Endometrial microvascular endothelial cells (primary cell): ENCODE data around the gene CHP2. TPM values are rescaled to one million over a fixed set of nuclear protein-coding genes. Genes with fewer than 3 reads are reported as not detected.

Experiments
- in situ Hi-C: cut with HindIII; loops from 2 replicates; pipeline ENCODE4 v1.10.0; 2017; ENCODE audit warnings: low sequenced_read_pairs, low pct_unique_long_range_greater_than_20kb; ENCODE audit errors: inconsistent ontology term
- total RNA-seq: library from RNA; depleted of rRNA; stranded (reverse); fragments of >200 nt; gene quantifications from one replicate; pipeline ENCODE4 v1.2.3, GENCODE V29; 2015; ENCODE audit errors: inconsistent ontology term

Gene CHP2
- total RNA-seq, 1 donor from 2014 or later = not detected

DNA sequence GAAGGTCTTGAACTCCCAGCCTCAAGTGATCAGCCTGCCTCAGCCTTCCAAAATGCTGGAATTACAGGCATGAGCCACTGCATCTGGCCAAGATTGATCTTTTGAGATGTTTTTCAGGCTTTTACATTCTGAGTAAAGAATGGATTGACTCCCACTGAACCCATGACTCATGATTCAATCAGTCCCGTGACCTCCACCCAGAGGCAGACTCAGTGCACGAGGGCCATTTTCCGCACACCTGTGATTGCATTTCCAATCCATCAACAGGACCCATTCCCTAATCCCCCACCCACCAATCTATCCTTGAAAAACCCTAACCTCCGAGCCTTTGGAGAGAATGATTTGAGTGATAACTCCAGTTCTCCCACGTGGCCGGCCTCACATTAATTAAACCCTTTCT, 40.6 kb downstream of the CHP2 start:
- in situ Hi-C loops = no loop called here

DNA sequence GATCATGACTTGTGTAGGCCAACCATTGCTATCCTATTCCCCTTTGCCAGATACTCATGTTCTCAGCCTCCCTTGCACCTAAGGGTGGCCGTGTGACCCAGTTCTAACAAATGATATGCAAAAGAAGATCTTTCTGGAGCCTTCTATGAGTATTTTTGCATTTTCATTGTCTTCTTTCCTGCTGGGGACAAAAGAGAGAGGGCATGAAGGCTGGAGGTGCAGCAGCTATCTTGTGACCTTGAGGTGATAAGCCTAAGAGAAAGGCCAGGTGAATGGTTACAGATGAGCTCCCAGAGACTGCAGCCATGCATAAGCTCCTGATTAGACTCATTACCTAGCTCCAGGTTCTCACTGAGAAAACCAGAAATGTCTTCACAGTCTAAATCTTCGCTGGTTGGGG, 42.1 kb downstream of the CHP2 start:
- in situ Hi-C loops = no loop called here

- in situ Hi-C loops = no loop called here
Measured at GRCh38 chr16:23801378-23801777, 46.6 kb downstream of the CHP2 start.

DNA sequence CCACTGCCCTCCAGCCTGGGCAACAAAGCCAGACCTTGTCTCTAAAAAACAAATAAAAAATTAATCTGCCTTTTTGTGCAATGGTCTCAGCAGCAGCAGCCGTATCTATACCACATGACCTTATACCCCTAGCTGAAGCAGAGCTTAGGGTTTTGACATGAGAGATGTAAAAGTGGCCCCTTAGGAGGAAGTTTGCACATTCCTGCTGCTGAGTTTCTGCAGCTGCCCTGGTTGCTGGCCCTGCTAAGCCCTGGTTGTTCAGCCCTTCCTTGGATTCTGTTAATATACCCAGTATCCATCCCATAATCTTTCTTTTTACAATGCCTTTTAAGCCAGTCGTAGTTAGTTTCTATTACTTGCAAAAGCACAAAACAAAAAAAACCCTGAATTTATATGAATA, 48.0 kb downstream of the CHP2 start:
- in situ Hi-C loops = no loop called here

GRCh38 chr16:23803591-23804123, 48.8 kb downstream of the CHP2 start:
- in situ Hi-C loops = no loop called here

- in situ Hi-C loops = no loop called here
Measured at GRCh38 chr16:23807028-23807427, 52.2 kb downstream of the CHP2 start.

Other genes with a start within 250 kb of the CHP2 start
- gene GGA2, start 244.5 kb upstream of the CHP2 start, total RNA-seq = 17.7 TPM
- gene EARS2, start 197.7 kb upstream of the CHP2 start, total RNA-seq = 16.9 TPM
- 64.3 TPM for gene UBFD1, start 197.3 kb upstream of the CHP2 start, total RNA-seq
- 148 TPM for gene NDUFAB1, start 158.7 kb upstream of the CHP2 start, total RNA-seq
- 11.3 TPM for gene PALB2, start 113.7 kb upstream of the CHP2 start, total RNA-seq
- 75.9 TPM for gene DCTN5, start 113.6 kb upstream of the CHP2 start, total RNA-seq
- gene PLK1, start 76.1 kb upstream of the CHP2 start, total RNA-seq = 120 TPM
- not detected for gene ERN2, start 41.8 kb upstream of the CHP2 start, total RNA-seq
- not detected for gene PRKCB, start 81.0 kb downstream of the CHP2 start, total RNA-seq